SK-N-SH (cell line): ENCODE measurements around the gene MYO1B.
"Not testable (repeated sequence)": the region's sequence is repeated elsewhere in the genome, so short reads cannot be mapped to it uniquely, and the experiment has no call there.

Source experiments
- CTCF ChIP-seq: fragments of 200-600 bp; sonication (generic); IDR thresholded peaks from 2 replicates; pipeline ENCODE4 v1.6.1; 2017; ENCODE audit warnings: antibody characterized with exemption, mild to moderate bottlenecking, moderate library complexity
- ELF1 ChIP-seq: IDR thresholded peaks from 2 replicates; pipeline ENCODE4 v1.4.0; 2012
- FOSL2 ChIP-seq: IDR thresholded peaks from 2 replicates; pipeline ENCODE4 v1.4.0; 2012; ENCODE audit warnings: low read depth, mild to moderate bottlenecking, moderate library complexity, borderline replicate concordance
- GABPA ChIP-seq: IDR thresholded peaks from 2 replicates; pipeline ENCODE4 v1.4.0; 2012; ENCODE audit warnings: low read depth, mild to moderate bottlenecking
- MXI1 ChIP-seq: IDR thresholded peaks from 2 replicates; pipeline ENCODE4 v1.6.1; 2012; ENCODE audit warnings: mild to moderate bottlenecking, low read depth, low read length, improper control_type of control experiment
- NFIC ChIP-seq: IDR thresholded peaks from 2 replicates; pipeline ENCODE4 v1.4.0; 2012; ENCODE audit warnings: borderline replicate concordance
- POLR2AphosphoS5 ChIP-seq: IDR thresholded peaks from 2 replicates; pipeline ENCODE4 v1.6.1; 2012; ENCODE audit warnings: low read depth, low read length
- RAD21 ChIP-seq: IDR thresholded peaks from 2 replicates; pipeline ENCODE4 v1.6.1; 2012; ENCODE audit warnings: mild to moderate bottlenecking, low read length
- RCOR1 ChIP-seq: fragments of 150-350 bp; IDR thresholded peaks from 2 replicates; pipeline ENCODE4 v1.6.1; 2017; ENCODE audit warnings: antibody characterized with exemption, low read length
- REST ChIP-seq: IDR thresholded peaks from 2 replicates; pipeline ENCODE4 v1.6.1; 2012; ENCODE audit warnings: mild to moderate bottlenecking, low read depth, low read length, moderate library complexity
- SMC3 ChIP-seq: IDR thresholded peaks from 2 replicates; pipeline ENCODE4 v1.6.1; 2012; ENCODE audit warnings: low read depth, low read length, improper control_type of control experiment
- USF2 ChIP-seq: fragments of 150-350 bp; IDR thresholded peaks from 2 replicates; pipeline ENCODE4 v1.6.1; 2017; ENCODE audit warnings: antibody characterized with exemption, low read length, low read depth, borderline replicate concordance
- YY1 ChIP-seq: IDR thresholded peaks from 2 replicates; pipeline ENCODE4 v1.4.0; 2012; ENCODE audit warnings: low read depth, mild to moderate bottlenecking

GRCh38 chr2:191456506-191456905 lies 211.3 kb downstream of the MYO1B start:
- not testable (repeated sequence) for TF ChIP-seq CTCF, RAD21, NFIC, REST, USF2, MXI1, ELF1, RCOR1, FOSL2, POLR2AphosphoS5, SMC3, YY1, GABPA
